Measurements from ENCODE around the gene CDH18.

Gene CDH18

GRCh38 chr5:19564036-19564435 lies 424.0 kb downstream of the CDH18 start:
- DNase-seq, result peak; percentile 21

DNA sequence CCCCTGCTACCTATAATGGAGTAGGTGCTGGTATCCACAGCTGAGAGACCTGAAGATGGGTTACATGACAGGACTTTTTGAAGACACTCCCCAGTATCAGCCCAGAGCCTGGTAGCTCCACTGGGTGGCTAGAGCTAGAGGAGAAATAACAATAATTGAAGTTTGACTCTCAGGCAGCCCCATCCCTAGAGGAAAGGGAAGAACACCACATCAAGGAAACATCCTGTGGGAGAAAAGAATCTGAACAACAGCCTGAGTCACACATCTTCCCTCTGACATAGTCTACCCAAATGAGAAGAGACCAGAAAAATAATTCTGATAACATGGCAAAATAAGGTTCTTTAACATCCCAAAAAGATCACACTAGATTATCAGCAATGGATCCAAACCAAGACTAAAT lies 432.1 kb downstream of the CDH18 start:
- peak; percentile 47 for DNase-seq

GRCh38 chr5:19555436-19555835 lies 432.6 kb downstream of the CDH18 start:
- peak; percentile 50 for DNase-seq

- DNase-seq, result no peak
Measured at GRCh38 chr5:19554524-19554923, 433.5 kb downstream of the CDH18 start.

DNA sequence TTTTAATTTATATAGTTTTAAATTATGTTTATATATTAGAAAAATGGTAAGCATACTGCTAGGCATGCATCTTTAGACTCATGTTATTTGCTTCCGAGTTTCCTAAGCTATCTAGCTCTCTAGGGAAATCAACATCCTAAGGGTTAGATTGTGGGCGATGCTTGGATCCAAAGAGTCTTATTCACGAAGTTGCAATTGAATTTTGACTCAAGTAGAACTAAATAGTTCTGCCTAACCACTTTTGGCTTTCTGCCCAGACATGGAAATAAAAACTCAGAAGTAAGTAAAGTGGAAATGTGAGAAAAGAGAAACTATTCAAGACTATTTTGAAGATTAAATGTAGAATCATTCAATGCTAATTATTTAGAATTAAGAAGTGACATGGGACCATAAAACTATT lies 440.4 kb downstream of the CDH18 start:
- DNase-seq, result peak; percentile 94

DNA sequence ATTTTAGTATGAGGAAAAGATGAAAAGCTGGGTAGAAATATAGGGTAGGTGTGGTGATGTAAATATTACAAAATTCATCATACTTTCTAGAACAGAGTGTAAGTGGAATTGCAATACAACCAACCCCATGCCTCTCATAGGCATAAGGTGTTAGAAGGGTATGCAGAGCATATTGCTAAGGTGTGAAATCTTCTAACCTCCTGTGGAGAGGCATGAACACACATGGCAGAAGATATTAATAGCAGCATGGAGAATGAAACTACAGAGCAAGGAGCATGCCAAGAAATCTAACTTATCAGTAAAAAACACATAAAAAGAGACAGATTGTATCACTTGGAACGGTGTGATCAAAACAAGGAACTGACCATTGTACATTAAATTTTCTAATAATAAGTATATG lies 441.5 kb downstream of the CDH18 start:
- no peak for DNase-seq

- DNase-seq, result no peak
Measured at GRCh38 chr5:19538607-19539006, 449.4 kb downstream of the CDH18 start.

GRCh38 chr5:19536387-19536786 lies 451.6 kb downstream of the CDH18 start:
- peak; percentile 62 for DNase-seq

- peak; percentile 57 for DNase-seq
Measured at GRCh38 chr5:19534751-19535150, 453.2 kb downstream of the CDH18 start.

GRCh38 chr5:19532936-19533335 lies 455.1 kb downstream of the CDH18 start:
- no peak for DNase-seq

DNA sequence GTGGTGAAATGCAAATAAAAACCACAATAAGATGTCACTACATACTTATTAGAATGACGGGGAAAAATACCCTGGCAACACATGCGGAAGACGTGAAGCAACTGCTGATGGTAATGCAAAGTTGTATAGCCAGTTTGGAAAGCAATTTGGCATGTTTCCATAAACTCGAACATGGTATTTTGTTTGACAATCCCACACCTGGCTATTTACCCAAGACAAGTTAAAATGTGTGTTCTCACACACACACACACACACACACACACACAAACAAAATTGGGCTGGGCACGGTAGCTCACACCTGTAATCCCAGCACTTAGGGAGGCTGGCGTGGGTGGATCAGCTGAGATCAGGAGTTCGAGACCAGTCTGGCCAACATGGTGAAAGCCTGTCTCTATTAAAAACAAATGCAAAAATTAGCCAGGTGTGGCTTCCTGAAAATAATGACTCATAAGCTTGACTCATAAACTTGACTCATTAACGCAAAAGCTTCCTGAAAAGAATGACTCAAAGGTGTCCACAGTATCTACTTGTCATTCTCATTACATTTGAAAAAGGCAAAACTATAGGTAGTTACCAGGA lies 456.5 kb downstream of the CDH18 start:
- DNase-seq, result peak; percentile 18

DNA sequence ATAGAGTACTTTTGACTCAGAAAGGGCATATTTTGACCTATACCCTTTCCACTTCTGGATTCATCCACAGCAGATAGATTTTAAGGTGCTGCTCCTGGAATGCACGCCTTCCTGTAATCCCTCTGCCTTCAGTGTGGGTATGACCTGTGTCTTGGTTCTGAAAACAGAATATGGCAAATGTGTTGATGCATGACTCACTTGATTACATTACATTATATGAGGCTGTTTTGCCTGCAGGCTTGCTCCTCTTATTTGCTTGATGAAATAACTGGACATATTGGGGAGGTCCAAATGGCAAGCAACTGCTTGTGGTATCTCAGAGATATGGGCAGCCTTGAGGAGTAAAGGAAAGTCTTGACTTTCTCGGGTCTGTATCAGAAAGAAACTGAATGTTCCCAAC lies 468.6 kb downstream of the CDH18 start:
- no peak for DNase-seq

DNA sequence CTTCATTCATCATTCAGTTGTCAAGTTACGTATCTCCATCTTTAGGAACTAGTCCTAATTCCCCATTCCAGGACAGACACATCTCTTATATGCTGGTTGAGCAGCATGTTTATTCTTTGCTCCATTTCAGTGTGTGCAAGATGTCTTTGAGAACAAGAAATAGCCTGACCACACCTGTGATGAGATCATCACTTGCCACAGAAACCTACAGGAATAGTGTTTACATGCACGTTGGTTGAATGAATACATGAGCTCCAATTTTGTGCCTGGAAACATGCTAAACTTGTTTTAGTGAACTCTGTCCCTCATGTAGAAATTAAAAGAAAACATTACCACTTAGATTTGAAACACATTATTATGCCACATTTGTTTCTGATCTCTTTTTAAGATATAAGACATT lies 489.1 kb downstream of the CDH18 start:
- DNase-seq, result no peak

DNA sequence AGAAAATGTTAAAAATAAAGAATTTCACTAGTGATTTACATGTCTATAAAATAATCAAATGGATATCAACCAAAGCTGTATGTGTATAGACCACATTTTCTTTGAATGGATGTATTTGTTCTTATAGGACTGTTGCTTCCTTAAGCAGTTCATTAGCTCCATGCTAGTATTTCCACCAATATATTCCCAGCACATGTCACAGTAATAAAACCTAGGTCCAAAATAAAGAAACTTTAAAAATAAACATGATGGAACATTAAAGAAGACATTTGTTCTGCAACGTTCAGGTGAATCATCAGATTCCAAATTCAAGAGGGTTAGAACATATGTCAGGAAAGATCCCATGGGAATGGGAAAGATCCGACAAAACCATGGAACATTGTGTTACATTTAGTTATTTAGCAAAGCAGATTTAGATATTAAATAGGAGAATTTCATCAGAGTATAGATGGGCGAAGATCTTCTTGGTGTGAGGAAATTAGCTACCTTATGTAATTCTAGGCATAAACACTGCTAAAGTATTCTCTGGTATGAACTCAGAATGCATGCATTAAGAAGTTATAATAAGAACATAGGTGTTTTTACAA lies 490.7 kb downstream of the CDH18 start:
- peak; percentile 10 for DNase-seq

DNA sequence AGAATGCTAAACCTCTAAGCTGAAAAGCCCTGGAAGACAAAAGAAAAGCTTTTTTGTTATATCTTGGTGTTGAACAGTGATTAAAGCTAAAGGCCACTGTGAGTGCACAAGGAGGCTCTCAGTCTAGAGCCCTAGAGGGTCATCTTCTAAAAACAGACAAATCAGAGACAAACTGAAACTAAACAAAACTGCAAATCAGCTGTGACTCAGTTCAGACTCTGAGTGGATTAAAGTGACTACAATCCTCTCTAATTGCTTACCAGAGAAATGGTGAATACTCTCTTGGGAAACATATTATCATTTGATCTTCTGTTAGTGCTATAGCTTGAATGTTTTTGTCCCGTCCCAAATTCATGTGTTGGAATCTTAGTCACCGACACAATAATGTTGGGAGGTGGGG lies 491.9 kb downstream of the CDH18 start:
- DNase-seq, result no peak

DNA sequence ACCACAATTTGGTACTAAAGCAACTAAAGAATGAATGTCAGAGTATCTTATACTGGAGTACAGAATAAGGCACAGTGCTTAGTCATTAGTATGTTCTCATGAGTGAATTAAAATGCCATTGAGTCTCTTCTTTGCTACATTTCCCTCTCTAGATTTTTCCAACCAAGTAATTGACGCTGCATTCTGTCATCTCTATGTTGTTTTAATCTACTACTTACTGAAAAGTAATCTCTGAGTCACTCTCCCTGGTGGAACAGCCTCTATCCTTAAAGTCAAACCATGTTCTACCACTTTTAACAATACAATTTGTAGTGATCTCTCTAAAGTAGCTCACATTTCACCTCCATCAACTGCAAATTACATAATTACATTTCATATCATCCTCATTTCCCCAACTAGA lies 495.1 kb downstream of the CDH18 start:
- peak; percentile 1 for DNase-seq

GRCh38 chr5:19488786-19489185 lies 499.2 kb downstream of the CDH18 start:
- DNase-seq, result no peak

DNA sequence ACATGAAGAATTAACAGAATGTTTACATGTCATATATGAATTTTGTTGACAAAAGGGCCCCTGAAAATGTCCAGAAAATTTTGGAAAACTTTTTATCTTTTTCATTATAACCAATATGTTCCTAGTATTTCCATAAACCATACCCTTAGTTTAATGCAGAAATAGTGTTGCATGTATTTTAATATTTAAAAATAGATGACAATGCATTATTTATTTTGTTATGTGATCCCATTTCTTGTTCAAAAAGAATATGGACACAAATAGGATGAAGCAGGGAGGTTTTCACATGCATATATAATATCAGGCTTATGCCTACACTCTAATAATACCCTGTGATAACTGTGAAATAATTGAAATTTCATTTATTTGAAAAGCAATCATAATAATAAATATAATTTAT lies 500.5 kb downstream of the CDH18 start:
- no peak for DNase-seq

GRCh38 chr5:19479562-19479961 lies 508.4 kb downstream of the CDH18 start:
- no peak for DNase-seq

- no peak for DNase-seq
Measured at GRCh38 chr5:19462019-19462418, 526.0 kb downstream of the CDH18 start.

- DNase-seq, result no peak
Measured at GRCh38 chr5:19424506-19424905, 563.5 kb downstream of the CDH18 start.

Measured in fibroblast of upper back skin (primary cell).